ENCODE measurements around the gene EPN3.

Gene EPN3

GRCh38 chr17:50538549-50539410 lies 6.2 kb downstream of the EPN3 start:
- Histone ChIP-seq H3K4me3 (ENCODE audit: low read depth, low read length) (no peak overlapping the region), H3K4me1 (ENCODE audit: control insufficient read depth, insufficient read depth, low read length) (peaks cover 10% of the 10 kb centered on the region), H3K9ac (ENCODE audit: low read depth, low read length) (no peak overlapping the region), H3K36me3 (ENCODE audit: control insufficient read depth, insufficient read depth, low read length) (no peaks in the 10 kb centered on the region), H3K9me3 (ENCODE audit: control insufficient read depth, insufficient read depth, low read length) (no peaks in the 10 kb centered on the region), H3K27me3 (ENCODE audit: control insufficient read depth, insufficient read depth, low read length) (peaks cover 21% of the 10 kb centered on the region)

GRCh38 chr17:50539762-50540559 lies 7.4 kb downstream of the EPN3 start:
- peaks cover 10% of the 10 kb centered on the region for H3K4me1 ChIP-seq (ENCODE audit: control insufficient read depth, insufficient read depth, low read length)
- H3K36me3 ChIP-seq (ENCODE audit: control insufficient read depth, insufficient read depth, low read length), result no peaks in the 10 kb centered on the region
- H3K9me3 ChIP-seq (ENCODE audit: control insufficient read depth, insufficient read depth, low read length), result no peaks in the 10 kb centered on the region
- H3K9ac ChIP-seq (ENCODE audit: low read depth, low read length), result no peak overlapping the region
- H3K4me3 ChIP-seq (ENCODE audit: low read depth, low read length), result no peak overlapping the region
- peaks cover 13% of the 10 kb centered on the region for H3K27me3 ChIP-seq (ENCODE audit: control insufficient read depth, insufficient read depth, low read length)

DNA sequence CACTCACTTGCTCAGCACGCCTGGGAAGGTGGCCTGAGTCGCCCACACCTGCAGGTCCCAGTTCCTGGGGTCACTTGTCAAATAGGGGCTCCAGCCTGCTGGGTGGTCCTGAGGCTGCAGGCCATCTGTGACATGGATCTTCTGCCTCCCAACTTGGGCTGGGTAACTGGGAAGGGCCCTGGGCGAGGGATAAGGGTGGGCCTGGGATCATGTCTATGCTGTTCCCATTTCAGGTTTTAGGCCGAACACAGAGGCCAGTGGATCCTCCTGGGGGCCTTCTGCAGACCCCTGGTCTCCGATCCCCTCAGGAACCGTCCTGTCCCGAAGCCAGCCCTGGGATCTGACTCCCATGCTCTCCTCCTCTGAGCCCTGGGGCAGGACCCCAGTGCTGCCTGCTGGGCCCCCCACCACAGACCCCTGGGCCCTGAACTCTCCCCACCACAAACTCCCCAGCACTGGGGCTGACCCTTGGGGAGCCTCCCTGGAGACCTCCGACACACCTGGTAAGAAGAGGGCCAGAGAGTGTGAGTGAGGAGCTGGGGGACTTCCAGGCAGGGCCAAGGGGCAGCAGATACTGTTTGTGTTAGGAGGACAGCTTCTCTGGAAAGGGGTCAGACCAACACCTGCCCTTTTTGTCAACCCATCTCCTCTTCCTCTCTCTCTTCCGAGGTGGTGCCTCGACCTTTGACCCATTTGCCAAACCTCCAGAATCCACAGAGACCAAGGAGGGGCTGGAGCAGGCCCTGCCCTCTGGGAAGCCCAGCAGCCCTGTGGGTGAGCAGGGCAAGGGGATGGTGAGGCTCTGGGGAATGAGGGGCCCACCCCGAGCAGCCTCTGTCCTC lies 8.2 kb downstream of the EPN3 start:
- Histone ChIP-seq H3K36me3 (ENCODE audit: control insufficient read depth, insufficient read depth, low read length) (no peaks in the 10 kb centered on the region), H3K4me3 (ENCODE audit: low read depth, low read length) (peak overlapping the region; percentile 56), H3K9me3 (ENCODE audit: control insufficient read depth, insufficient read depth, low read length) (no peaks in the 10 kb centered on the region), H3K27me3 (ENCODE audit: control insufficient read depth, insufficient read depth, low read length) (peaks cover 13% of the 10 kb centered on the region), H3K9ac (ENCODE audit: low read depth, low read length) (peak overlapping the region; percentile 13), H3K4me1 (ENCODE audit: control insufficient read depth, insufficient read depth, low read length) (peaks cover 10% of the 10 kb centered on the region)

- Histone ChIP-seq H3K4me3 (ENCODE audit: low read depth, low read length) (peak overlapping the region; percentile 56), H3K9ac (ENCODE audit: low read depth, low read length) (peak overlapping the region; percentile 13), H3K27me3 (ENCODE audit: control insufficient read depth, insufficient read depth, low read length) (peaks cover 13% of the 10 kb centered on the region), H3K36me3 (ENCODE audit: control insufficient read depth, insufficient read depth, low read length) (no peaks in the 10 kb centered on the region), H3K4me1 (ENCODE audit: control insufficient read depth, insufficient read depth, low read length) (peaks cover 10% of the 10 kb centered on the region), H3K9me3 (ENCODE audit: control insufficient read depth, insufficient read depth, low read length) (no peaks in the 10 kb centered on the region)
Measured at GRCh38 chr17:50541402-50541715, 8.8 kb downstream of the EPN3 start.

DNA sequence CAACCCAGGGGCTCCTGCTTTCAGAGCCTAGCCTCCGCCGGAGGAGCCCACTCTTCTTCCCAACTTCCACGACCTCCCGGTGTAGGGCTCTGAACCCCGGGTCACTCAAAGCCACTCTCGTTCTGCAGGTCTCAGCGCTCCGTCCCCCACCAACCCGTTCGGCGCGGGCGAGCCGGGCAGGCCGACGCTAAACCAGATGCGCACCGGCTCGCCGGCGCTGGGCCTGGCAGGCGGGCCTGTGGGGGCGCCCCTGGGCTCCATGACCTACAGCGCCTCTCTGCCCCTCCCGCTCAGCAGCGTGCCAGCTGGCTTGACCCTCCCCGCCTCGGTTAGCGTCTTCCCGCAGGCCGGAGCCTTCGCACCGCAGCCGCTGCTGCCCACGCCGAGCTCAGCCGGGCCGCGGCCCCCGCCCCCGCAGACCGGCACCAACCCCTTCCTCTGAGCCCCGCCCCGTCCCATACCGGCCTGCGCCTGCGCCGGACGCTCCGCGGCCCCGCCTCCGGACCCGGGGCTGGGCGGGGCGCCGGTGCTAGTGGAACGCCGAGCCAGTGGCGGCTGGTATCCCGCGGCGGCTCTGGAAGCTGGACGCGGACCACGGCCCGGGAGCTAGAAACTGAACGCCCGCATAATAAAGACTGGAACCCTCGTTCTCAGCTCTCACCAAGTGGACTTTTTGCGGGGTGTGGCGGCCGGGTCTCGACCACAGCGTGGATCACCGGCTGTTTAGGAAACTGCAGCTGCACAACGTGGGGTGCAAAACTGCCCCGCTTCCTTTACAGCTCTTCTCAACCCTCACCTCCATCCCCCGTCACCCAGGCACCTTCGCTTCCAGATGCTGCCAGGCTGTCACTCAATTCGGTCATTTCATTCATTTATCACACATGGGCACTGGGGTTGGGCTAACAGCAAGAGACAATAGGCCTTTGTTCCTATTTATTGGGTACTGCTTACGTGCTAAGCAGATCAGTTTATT lies 9.5 kb downstream of the EPN3 start:
- Histone ChIP-seq H3K9me3 (ENCODE audit: control insufficient read depth, insufficient read depth, low read length) (no peaks in the 10 kb centered on the region), H3K9ac (ENCODE audit: low read depth, low read length) (peak overlapping the region; percentile 13), H3K4me1 (ENCODE audit: control insufficient read depth, insufficient read depth, low read length) (peaks cover 10% of the 10 kb centered on the region), H3K36me3 (ENCODE audit: control insufficient read depth, insufficient read depth, low read length) (no peaks in the 10 kb centered on the region), H3K27me3 (ENCODE audit: control insufficient read depth, insufficient read depth, low read length) (peaks cover 13% of the 10 kb centered on the region), H3K4me3 (ENCODE audit: low read depth, low read length) (peak overlapping the region; percentile 84)

- Histone ChIP-seq H3K4me1 (ENCODE audit: control insufficient read depth, insufficient read depth, low read length) (peaks cover 13% of the 10 kb centered on the region), H3K36me3 (ENCODE audit: control insufficient read depth, insufficient read depth, low read length) (no peaks in the 10 kb centered on the region), H3K27me3 (ENCODE audit: control insufficient read depth, insufficient read depth, low read length) (peaks cover 13% of the 10 kb centered on the region), H3K9me3 (ENCODE audit: control insufficient read depth, insufficient read depth, low read length) (no peaks in the 10 kb centered on the region), H3K4me3 (ENCODE audit: low read depth, low read length) (peak overlapping the region; percentile 84), H3K9ac (ENCODE audit: low read depth, low read length) (no peak overlapping the region)
Measured at GRCh38 chr17:50542795-50543774, 10.6 kb downstream of the EPN3 start.

DNA sequence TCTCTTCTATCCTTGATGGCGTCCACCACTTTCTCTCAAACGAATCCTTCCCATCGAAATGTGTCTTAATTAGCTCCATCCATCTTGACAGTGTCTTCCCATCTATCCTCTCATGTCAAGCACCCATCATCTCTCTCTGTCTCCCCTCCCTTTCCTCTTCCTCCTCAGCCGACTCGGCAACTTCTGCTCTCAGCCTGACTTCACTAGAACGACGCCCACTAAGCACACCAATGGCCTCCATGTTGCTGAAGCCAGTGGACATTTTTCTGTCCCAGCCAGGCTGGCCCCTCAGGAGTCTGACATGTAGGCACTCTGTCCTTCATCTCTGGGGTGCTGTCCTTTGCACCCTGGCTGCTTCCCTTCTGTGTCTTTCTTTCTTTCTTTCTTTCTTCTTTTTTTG lies 12.0 kb downstream of the EPN3 start:
- H3K4me1 ChIP-seq (ENCODE audit: control insufficient read depth, insufficient read depth, low read length), result peaks cover 10% of the 10 kb centered on the region
- peaks cover 13% of the 10 kb centered on the region for H3K27me3 ChIP-seq (ENCODE audit: control insufficient read depth, insufficient read depth, low read length)
- no peak overlapping the region for H3K9ac ChIP-seq (ENCODE audit: low read depth, low read length)

GRCh38 chr17:50545311-50545710 lies 12.8 kb downstream of the EPN3 start:
- Histone ChIP-seq H3K9me3 (ENCODE audit: control insufficient read depth, insufficient read depth, low read length) (no peaks in the 10 kb centered on the region), H3K27me3 (ENCODE audit: control insufficient read depth, insufficient read depth, low read length) (peaks cover 13% of the 10 kb centered on the region), H3K4me1 (ENCODE audit: control insufficient read depth, insufficient read depth, low read length) (peaks cover 7% of the 10 kb centered on the region), H3K9ac (ENCODE audit: low read depth, low read length) (no peak overlapping the region), H3K4me3 (ENCODE audit: low read depth, low read length) (no peak overlapping the region), H3K36me3 (ENCODE audit: control insufficient read depth, insufficient read depth, low read length) (no peaks in the 10 kb centered on the region)

More for the DNA sequence above, 12.0 kb downstream of the EPN3 start:
- no peak overlapping the region for H3K4me3 ChIP-seq (ENCODE audit: low read depth, low read length)
- H3K9me3 ChIP-seq (ENCODE audit: control insufficient read depth, insufficient read depth, low read length), result no peaks in the 10 kb centered on the region
- no peaks in the 10 kb centered on the region for H3K36me3 ChIP-seq (ENCODE audit: control insufficient read depth, insufficient read depth, low read length)

DNA sequence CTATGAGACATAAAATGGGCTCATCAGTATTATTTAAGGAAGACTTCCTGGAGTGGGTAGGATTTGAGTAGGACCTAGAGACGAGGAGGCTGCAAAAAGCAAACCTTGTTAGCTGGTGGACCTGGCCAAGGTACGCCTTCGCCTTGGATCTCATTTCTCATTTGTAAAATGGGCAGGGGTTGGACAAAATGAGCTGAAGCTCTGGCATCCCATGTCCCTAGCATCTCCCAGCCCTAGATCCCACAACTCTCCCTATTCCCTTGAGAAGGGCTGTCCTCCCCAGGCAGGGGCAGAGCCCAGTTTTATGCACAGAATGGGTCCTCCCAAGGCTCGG lies 14.1 kb downstream of the EPN3 start:
- Histone ChIP-seq H3K9ac (ENCODE audit: low read depth, low read length) (no peak overlapping the region), H3K27me3 (ENCODE audit: control insufficient read depth, insufficient read depth, low read length) (peaks cover 5% of the 10 kb centered on the region), H3K9me3 (ENCODE audit: control insufficient read depth, insufficient read depth, low read length) (no peaks in the 10 kb centered on the region), H3K4me1 (ENCODE audit: control insufficient read depth, insufficient read depth, low read length) (peaks cover 9% of the 10 kb centered on the region), H3K4me3 (ENCODE audit: low read depth, low read length) (no peak overlapping the region), H3K36me3 (ENCODE audit: control insufficient read depth, insufficient read depth, low read length) (no peaks in the 10 kb centered on the region)

- no peak within 1 kb of the TSS for H3K9ac ChIP-seq (ENCODE audit: low read depth, low read length)
- peaks cover 9% of the 10 kb centered on the region for H3K4me1 ChIP-seq (ENCODE audit: control insufficient read depth, insufficient read depth, low read length)
- H3K4me3 ChIP-seq (ENCODE audit: low read depth, low read length), result peak within 1 kb of the TSS; percentile 52
Measured at GRCh38 chr17:50547035-50547735, 14.7 kb downstream of the EPN3 start, which contains the start of gene SPATA20. Gene SPATA20, plus strand, starts transcription at chr17:50547174. Its CDS starts 35 bp downstream, at chr17:50547209.

More at GRCh38 chr17:50547035-50547735, 14.7 kb downstream of the EPN3 start, which contains the start of gene SPATA20:
- Histone ChIP-seq H3K36me3 (ENCODE audit: control insufficient read depth, insufficient read depth, low read length) (no peaks in the 10 kb centered on the region), H3K27me3 (ENCODE audit: control insufficient read depth, insufficient read depth, low read length) (peaks cover 5% of the 10 kb centered on the region), H3K9me3 (ENCODE audit: control insufficient read depth, insufficient read depth, low read length) (no peaks in the 10 kb centered on the region)

Data from iPS-15b (cell line).